ENCODE results near the gene ARPC2. TPM values are rescaled to one million over a fixed set of nuclear protein-coding genes. Genes with fewer than 3 reads are reported as not detected.

The ARPC2 gene
- total and polyA plus RNA-seq, 10 of the 15 experiments (the other 5 are each of a cell fraction or from before 2014, with no cell fraction given) = 440 to 980 (median 709) TPM

DNA sequence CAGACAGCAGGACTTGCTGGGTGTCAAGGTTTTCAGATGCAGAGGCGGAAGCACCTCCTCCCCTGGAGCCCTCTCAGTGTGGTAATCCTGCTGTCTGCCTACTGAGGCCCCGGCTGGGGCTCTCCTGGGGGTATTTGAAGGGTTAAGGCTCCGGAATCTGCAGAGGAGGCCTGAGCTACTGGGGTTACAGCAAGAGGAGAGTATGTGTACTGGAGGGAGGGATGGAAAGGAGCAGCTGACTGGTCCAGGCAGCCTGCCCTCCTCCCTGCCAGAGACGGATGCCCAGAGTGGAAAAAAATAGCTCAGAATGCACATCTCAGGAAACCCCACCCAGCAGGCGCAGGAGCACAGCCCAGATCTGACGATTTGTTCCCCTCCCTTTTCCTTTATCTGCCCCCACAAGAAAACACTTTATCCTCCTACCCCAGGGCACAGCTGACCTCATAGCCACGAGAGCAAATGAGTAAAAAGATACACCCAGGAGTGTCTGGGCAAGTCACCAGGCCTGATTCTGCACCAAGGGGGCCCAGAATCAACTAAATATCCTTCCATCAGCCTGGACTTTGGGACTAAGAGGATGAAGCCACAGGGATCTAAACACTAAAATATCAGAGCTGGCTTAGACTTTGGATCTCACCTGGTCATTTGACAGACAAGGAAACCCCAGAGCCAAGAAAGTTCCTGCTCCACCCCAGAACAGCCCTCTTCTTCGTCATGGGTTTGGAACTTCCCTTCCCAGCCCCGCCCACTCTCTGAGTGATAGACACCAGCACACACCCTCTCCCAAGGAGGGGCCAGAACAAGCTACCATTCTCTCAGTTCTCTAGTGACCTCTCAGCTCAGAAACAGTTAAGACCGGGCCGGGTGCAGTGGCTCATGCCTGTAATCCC, 69.8 kb downstream of the ARPC2 start (continued):
- TF ChIP-seq CBX5 (IDR thresholded peaks at IDR 0.05; ENCODE audit: low read depth) (no peak), PML (IDR thresholded peaks at IDR 0.05; ENCODE audit: low read length) (no peak), TCF7 (IDR thresholded peaks at IDR 0.05; ENCODE audit: borderline replicate concordance) (no peak), MXI1 (IDR thresholded peaks at IDR 0.05; ENCODE audit: low read depth, low read length) (0 out of 2 replicates have a peak, but pooled peaks have one; percentile 12), NFYB (IDR thresholded peaks at IDR 0.05; ENCODE audit: insufficient read depth, low read depth, low read length) (peak; percentile 28; the same call in 1 of the 2 replicates), RAD21 (IDR thresholded peaks at IDR 0.05; ENCODE audit: insufficient read depth, low read depth, low read length) (no peak), JUNB (IDR thresholded peaks at IDR 0.05) (no peak), SREBF1 (IDR thresholded peaks at IDR 0.05; ENCODE audit: low read length) (no peak), BACH1 (IDR thresholded peaks at IDR 0.05; ENCODE audit: borderline replicate concordance) (no peak), RB1 (IDR thresholded peaks at IDR 0.05; ENCODE audit: borderline replicate concordance) (no peak), NFIC (IDR thresholded peaks at IDR 0.05; ENCODE audit: low read depth, low read length) (peak; percentile 16; the same call in 1 of the 2 replicates), HCFC1 (IDR thresholded peaks at IDR 0.05; ENCODE audit: low read length) (peak; percentile 37), HDAC6 (IDR thresholded peaks at IDR 0.05; ENCODE audit: unreplicated experiment) (no peak), NFYA (IDR thresholded peaks at IDR 0.05; ENCODE audit: borderline replicate concordance, low read depth, low read length) (no peak), BHLHE40 (IDR thresholded peaks at IDR 0.05; ENCODE audit: borderline replicate concordance in 1 of 2, low read depth in 2 of 2, low read length in 1 of 2) (0 out of 4 replicates have a peak, but pooled peaks have one; percentile 4 to 16), STAT1 (conservative IDR thresholded peaks at IDR 0.05) (no peak; the same call in 1 of the 2 replicates), IKZF1 (conservative IDR thresholded peaks at IDR 0.05) (peak; percentile 9), FOXK2 (IDR thresholded peaks at IDR 0.05) (peak; percentile 76)
- TF ChIP-seq, protein P1, sequence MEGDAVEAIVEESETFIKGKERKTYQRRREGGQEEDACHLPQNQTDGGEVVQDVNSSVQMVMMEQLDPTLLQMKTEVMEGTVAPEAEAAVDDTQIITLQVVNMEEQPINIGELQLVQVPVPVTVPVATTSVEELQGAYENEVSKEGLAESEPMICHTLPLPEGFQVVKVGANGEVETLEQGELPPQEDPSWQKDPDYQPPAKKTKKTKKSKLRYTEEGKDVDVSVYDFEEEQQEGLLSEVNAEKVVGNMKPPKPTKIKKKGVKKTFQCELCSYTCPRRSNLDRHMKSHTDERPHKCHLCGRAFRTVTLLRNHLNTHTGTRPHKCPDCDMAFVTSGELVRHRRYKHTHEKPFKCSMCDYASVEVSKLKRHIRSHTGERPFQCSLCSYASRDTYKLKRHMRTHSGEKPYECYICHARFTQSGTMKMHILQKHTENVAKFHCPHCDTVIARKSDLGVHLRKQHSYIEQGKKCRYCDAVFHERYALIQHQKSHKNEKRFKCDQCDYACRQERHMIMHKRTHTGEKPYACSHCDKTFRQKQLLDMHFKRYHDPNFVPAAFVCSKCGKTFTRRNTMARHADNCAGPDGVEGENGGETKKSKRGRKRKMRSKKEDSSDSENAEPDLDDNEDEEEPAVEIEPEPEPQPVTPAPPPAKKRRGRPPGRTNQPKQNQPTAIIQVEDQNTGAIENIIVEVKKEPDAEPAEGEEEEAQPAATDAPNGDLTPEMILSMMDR (IDR thresholded peaks at IDR 0.05 in 2 of 3, conservative IDR thresholded peaks at IDR 0.05 in 1 of 3; ENCODE audit: control insufficient read depth in 2 of 3, extremely low read depth in 1 of 3, insufficient read depth in 1 of 3, low read depth in 3 of 3, low read length in 3 of 3) = no peak
- TF ChIP-seq, protein P2, sequence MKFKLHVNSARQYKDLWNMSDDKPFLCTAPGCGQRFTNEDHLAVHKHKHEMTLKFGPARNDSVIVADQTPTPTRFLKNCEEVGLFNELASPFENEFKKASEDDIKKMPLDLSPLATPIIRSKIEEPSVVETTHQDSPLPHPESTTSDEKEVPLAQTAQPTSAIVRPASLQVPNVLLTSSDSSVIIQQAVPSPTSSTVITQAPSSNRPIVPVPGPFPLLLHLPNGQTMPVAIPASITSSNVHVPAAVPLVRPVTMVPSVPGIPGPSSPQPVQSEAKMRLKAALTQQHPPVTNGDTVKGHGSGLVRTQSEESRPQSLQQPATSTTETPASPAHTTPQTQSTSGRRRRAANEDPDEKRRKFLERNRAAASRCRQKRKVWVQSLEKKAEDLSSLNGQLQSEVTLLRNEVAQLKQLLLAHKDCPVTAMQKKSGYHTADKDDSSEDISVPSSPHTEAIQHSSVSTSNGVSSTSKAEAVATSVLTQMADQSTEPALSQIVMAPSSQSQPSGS (IDR thresholded peaks at IDR 0.05; ENCODE audit: low read length) = no peak
- TF ChIP-seq, protein P3, sequence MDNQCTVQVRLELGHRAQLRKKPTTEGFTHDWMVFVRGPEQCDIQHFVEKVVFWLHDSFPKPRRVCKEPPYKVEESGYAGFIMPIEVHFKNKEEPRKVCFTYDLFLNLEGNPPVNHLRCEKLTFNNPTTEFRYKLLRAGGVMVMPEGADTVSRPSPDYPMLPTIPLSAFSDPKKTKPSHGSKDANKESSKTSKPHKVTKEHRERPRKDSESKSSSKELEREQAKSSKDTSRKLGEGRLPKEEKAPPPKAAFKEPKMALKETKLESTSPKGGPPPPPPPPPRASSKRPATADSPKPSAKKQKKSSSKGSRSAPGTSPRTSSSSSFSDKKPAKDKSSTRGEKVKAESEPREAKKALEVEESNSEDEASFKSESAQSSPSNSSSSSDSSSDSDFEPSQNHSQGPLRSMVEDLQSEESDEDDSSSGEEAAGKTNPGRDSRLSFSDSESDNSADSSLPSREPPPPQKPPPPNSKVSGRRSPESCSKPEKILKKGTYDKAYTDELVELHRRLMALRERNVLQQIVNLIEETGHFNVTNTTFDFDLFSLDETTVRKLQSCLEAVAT (IDR thresholded peaks at IDR 0.05) = peak; percentile 77
- TF ChIP-seq, protein P4, sequence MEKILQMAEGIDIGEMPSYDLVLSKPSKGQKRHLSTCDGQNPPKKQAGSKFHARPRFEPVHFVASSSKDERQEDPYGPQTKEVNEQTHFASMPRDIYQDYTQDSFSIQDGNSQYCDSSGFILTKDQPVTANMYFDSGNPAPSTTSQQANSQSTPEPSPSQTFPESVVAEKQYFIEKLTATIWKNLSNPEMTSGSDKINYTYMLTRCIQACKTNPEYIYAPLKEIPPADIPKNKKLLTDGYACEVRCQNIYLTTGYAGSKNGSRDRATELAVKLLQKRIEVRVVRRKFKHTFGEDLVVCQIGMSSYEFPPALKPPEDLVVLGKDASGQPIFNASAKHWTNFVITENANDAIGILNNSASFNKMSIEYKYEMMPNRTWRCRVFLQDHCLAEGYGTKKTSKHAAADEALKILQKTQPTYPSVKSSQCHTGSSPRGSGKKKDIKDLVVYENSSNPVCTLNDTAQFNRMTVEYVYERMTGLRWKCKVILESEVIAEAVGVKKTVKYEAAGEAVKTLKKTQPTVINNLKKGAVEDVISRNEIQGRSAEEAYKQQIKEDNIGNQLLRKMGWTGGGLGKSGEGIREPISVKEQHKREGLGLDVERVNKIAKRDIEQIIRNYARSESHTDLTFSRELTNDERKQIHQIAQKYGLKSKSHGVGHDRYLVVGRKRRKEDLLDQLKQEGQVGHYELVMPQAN (conservative IDR thresholded peaks at IDR 0.05) = peak; percentile 27; the same call in 1 of the 2 replicates

Data from GM12878 (cell line).